ENCODE data around the gene NFX1. TPM values are rescaled to one million over a fixed set of nuclear protein-coding genes. Genes with fewer than 3 reads are reported as not detected.

The NFX1 gene
- total and polyA plus RNA-seq, 3 donors from 2014 or later, result 30.0 to 48.6 (median 46.7) TPM

DNA sequence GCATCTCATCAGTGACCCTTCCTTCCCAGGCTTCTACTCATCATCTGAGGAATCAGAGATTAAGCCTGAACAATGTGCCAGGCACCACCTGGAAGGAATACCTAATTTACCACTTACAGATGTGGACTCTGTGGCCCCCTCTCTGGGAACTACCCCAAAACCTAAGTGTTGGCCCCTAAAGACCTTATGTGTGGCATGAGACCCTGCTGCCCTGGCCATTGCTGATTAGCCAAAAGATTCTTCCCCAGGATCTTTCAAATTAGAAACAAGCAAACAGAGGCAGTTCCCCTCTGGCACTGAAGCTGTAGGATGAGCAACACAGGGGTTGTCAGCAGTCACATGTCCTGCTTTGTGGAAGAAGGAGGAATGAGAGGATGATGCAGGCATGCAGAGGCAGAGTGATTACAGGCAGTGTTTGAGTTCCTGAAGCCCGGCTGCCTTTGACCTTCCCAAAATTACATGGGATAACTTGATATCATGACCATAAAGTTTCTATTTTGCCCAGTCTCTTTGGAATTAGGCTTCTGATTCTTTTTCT, 39.8 kb upstream of the NFX1 start:
- WGBS, 2 donors, result 71 to 82% methylated on average over 1 of the region's 1 CpG
- Histone ChIP-seq H3K27me3 (no peaks in the 10 kb centered on the region), H3K27ac (no peak overlapping the region), H3K4me1 (no peaks in the 10 kb centered on the region), H3K36me3 (ENCODE audit: low read depth, missing control alignments) (no peaks in the 10 kb centered on the region), H3K9me3 (no peaks in the 10 kb centered on the region), H3K4me3 (no peak overlapping the region)
- TF ChIP-seq, protein P1, sequence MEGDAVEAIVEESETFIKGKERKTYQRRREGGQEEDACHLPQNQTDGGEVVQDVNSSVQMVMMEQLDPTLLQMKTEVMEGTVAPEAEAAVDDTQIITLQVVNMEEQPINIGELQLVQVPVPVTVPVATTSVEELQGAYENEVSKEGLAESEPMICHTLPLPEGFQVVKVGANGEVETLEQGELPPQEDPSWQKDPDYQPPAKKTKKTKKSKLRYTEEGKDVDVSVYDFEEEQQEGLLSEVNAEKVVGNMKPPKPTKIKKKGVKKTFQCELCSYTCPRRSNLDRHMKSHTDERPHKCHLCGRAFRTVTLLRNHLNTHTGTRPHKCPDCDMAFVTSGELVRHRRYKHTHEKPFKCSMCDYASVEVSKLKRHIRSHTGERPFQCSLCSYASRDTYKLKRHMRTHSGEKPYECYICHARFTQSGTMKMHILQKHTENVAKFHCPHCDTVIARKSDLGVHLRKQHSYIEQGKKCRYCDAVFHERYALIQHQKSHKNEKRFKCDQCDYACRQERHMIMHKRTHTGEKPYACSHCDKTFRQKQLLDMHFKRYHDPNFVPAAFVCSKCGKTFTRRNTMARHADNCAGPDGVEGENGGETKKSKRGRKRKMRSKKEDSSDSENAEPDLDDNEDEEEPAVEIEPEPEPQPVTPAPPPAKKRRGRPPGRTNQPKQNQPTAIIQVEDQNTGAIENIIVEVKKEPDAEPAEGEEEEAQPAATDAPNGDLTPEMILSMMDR (IDR thresholded peaks at IDR 0.05), result no peak
- TF ChIP-seq POLR2A (IDR thresholded peaks at IDR 0.05), result no peak
- intact Hi-C loops (cut with DNase I; ENCODE audit: low total_unique reads), result no loop called here
- no peak for DNase-seq

DNA sequence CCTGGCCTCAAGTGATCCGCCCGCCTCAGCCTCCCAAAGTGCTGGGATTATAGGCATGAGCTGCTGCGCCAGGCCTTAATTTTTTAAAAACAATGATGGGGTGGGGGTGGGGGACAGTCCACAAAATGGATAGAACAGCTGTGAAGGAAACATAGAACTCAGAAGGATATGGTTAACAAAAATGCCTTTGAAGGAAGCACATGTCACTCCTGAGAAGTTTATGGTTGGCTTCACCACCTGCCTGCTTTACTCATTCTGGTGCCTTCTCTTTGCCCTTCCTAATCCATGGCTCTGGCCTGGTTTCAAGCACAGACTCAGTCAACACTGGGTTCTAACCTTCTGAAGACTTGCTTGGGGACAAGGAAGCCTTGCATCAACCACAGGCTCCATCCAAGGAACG, 36.1 kb upstream of the NFX1 start:
- intact Hi-C loops (cut with DNase I; ENCODE audit: low total_unique reads), result no loop called here
- no peak for DNase-seq
- H3K27me3 ChIP-seq, result no peaks in the 10 kb centered on the region
- H3K4me3 ChIP-seq, result no peak overlapping the region
- H3K27ac ChIP-seq, result no peak overlapping the region
- WGBS, 2 donors, result 95 to 98% methylated on average over 3 to 4 of the region's 4 CpGs
- H3K9me3 ChIP-seq, result no peaks in the 10 kb centered on the region
- H3K36me3 ChIP-seq (ENCODE audit: low read depth, missing control alignments), result no peaks in the 10 kb centered on the region
- TF ChIP-seq POLR2A (IDR thresholded peaks at IDR 0.05), result no peak
- TF ChIP-seq, protein P1 (IDR thresholded peaks at IDR 0.05), result no peak
- no peaks in the 10 kb centered on the region for H3K4me1 ChIP-seq

DNA sequence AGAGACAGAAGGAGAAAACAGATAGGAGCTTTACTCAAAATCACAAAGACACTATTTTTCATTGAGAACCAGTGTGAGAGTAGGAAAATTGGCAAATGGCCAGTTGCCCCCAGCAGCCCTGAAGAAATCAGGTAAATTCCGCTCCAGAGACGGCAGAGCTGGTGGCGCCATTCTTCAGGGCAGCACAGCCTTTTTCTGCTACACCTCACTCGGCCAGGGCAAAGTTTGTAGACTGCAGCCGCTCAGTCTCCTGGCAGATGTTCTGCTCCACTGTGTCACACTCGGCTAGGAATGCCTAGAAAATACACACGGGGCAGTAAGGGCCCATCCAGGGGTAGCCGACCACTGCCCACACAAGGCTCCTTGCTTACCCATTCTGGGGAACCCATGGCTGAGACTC, 35.3 kb upstream of the NFX1 start:
- Histone ChIP-seq H3K4me3 (no peak overlapping the region), H3K27ac (no peak overlapping the region), H3K27me3 (no peaks in the 10 kb centered on the region), H3K9me3 (no peaks in the 10 kb centered on the region), H3K4me1 (no peaks in the 10 kb centered on the region), H3K36me3 (ENCODE audit: low read depth, missing control alignments) (no peaks in the 10 kb centered on the region)
- intact Hi-C loops (cut with DNase I; ENCODE audit: low total_unique reads), result no loop called here
- TF ChIP-seq, protein P1 (IDR thresholded peaks at IDR 0.05), result no peak
- TF ChIP-seq POLR2A (IDR thresholded peaks at IDR 0.05), result no peak
- 91 to 93% methylated on average over 8 of the region's 8 CpGs for WGBS, 2 donors
- no peak for DNase-seq

DNA sequence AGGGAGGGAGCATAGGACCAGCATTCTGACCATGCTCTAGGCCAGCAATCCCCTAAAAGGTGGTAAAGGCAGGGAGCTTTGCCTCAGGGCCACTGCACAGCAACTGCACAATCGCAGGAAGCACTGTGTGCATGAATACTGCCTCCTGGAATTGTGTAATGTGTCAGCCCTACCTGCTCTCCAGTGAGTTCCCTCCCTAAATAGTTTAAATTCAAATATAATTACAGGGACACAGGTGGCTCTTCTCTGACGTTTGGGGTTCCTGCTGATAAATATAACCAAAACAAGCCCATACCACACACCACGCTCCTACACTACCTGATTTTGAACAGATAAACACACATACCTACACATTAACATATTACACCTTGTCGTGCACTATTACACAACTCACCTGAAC, 34.8 kb upstream of the NFX1 start:
- TF ChIP-seq POLR2A (IDR thresholded peaks at IDR 0.05), result no peak
- TF ChIP-seq, protein P1 (IDR thresholded peaks at IDR 0.05), result no peak
- Histone ChIP-seq H3K27me3 (no peaks in the 10 kb centered on the region), H3K36me3 (ENCODE audit: low read depth, missing control alignments) (no peaks in the 10 kb centered on the region), H3K4me1 (no peaks in the 10 kb centered on the region), H3K27ac (no peak overlapping the region), H3K9me3 (no peaks in the 10 kb centered on the region), H3K4me3 (no peak overlapping the region)
- DNase-seq, result no peak
- intact Hi-C loops (cut with DNase I; ENCODE audit: low total_unique reads), result no loop called here
- WGBS, 2 donors, result 85 to 91% methylated on average over 4 of the region's 4 CpGs

DNA sequence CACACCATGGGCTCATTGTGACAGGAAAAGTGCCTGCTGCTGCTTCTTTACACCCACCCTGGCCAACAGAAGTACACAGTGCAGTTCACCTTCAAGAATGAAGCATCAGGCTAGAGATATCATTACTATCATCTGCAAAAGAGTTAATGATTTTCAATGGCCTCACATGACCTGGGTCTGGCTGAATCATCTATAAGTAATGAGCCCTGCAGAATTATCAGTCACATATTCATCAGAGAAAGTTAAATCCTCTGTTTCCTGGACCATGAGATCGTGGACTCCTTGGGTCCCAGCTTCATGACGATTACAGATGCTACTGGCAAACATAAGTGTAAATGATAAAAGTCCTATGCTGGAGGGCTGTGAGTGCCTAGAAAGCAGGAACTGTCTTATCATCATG, 34.1 kb upstream of the NFX1 start:
- Histone ChIP-seq H3K4me1 (no peaks in the 10 kb centered on the region), H3K9me3 (no peaks in the 10 kb centered on the region), H3K4me3 (no peak overlapping the region), H3K36me3 (ENCODE audit: low read depth, missing control alignments) (no peaks in the 10 kb centered on the region), H3K27me3 (no peaks in the 10 kb centered on the region), H3K27ac (no peak overlapping the region)
- DNase-seq, result no peak
- no peak for TF ChIP-seq POLR2A (IDR thresholded peaks at IDR 0.05)
- TF ChIP-seq, protein P1 (IDR thresholded peaks at IDR 0.05), result no peak
- intact Hi-C loops (cut with DNase I; ENCODE audit: low total_unique reads), result no loop called here
- WGBS, 2 donors, result 78 to 90% methylated on average over 2 of the region's 2 CpGs

All from testis (tissue), 3 donors.